ENCODE data around the gene FAM107B.

The FAM107B gene

GRCh38 chr10:14569274-14570060 is 205.2 kb downstream of the FAM107B start:
- TF ChIP-seq CTCF (conservative IDR thresholded peaks at IDR 0.05) = no peak
- H3K27ac ChIP-seq = peak overlapping the region; percentile 82; the same call in 1 of the 2 replicates

GRCh38 chr10:14567421-14567820 is 207.3 kb downstream of the FAM107B start:
- TF ChIP-seq CTCF (conservative IDR thresholded peaks at IDR 0.05) = no peak
- H3K27ac ChIP-seq = no peak overlapping the region

GRCh38 chr10:14566498-14566897 is 208.2 kb downstream of the FAM107B start:
- no peak overlapping the region for H3K27ac ChIP-seq
- TF ChIP-seq CTCF (conservative IDR thresholded peaks at IDR 0.05) = no peak

DNA sequence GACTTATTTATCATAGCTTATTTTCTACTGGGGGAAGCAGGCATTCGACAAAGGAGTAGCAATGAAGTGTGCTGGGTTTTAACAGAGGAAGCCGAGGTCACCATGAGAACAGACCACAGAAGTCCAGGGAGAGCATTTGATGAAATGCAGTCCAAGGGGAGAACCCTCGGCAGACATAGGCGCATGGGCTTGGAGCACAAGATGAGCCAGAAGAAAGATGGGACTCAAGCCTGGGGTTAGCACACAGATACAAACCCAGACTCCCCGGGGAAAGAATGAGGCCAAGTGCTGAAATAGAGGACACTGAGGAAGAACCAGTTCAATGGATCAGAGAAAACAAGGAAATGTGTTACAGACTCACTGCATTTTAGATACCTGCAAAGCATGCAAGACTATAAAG is 209.5 kb downstream of the FAM107B start:
- no peak overlapping the region for H3K27ac ChIP-seq
- no peak for TF ChIP-seq CTCF (conservative IDR thresholded peaks at IDR 0.05)

DNA sequence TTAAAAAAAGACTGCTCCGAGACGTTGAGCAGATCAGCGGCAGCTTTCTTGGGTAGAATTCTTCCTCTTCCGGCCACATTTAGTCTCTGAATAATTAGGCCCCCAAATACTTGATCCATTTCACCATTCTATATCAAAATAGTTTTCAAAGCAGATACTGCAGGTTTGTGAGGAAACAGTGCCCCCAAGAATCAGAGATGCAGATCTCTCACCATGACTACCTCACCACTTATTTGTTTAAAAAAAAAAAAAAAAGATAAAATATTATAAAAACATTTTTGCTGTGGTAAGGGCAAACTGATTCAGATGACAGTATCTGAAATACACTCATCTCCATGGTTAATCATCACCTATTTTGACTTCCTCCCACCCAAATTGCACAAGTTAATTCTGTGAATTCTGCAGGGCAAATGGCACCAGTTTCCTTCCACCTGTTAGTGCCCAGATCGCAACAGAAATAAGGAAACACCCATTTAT is 210.4 kb downstream of the FAM107B start:
- no peak overlapping the region for H3K27ac ChIP-seq
- no peak for TF ChIP-seq CTCF (conservative IDR thresholded peaks at IDR 0.05)

DNA sequence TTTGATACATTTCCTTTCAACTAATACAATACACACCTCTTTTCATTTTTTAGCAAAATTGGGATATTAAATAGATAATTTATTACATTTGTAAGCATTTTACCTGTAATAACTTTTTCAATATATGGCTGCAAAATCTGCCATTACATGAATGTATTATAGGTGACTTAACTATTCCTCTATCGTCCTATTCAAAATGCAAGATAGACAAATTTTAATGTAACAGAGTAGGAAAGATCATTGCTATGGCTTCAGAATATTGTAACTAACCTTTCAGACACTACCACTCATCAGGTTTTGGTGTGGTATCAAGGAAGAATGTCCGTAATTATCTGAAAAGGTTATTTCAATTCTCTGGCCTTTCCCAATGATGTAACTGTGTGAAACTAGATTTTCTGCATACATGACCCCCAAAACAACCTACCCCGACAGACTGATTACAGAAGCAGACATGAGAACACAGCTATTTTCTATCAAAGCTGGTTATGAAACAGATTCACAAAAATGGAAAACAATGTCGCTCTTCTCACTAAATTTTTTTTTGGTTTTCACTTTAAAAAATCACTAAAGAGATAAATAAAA is 211.2 kb downstream of the FAM107B start:
- no peak overlapping the region for H3K27ac ChIP-seq
- TF ChIP-seq CTCF (conservative IDR thresholded peaks at IDR 0.05) = no peak

DNA sequence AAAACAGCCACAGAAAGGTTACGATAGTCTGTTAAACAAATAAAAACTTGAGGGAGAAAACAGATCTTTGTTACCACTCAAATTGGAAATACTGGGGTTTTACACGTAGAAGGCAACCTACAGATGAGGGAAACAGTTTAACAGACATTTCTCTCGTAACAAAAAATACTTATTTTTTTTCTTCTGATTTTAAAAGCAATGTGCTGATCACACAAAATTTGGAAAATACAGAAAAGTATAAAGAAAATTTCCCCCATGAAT is 211.7 kb downstream of the FAM107B start:
- no peak overlapping the region for H3K27ac ChIP-seq
- TF ChIP-seq CTCF (conservative IDR thresholded peaks at IDR 0.05) = no peak

All from VCaP (cell line).